ENCODE data around the gene LCN2. TPM values are rescaled to one million over a fixed set of nuclear protein-coding genes. Genes with fewer than 3 reads are reported as not detected.

LCN2 gene
- total RNA-seq, 1 experiment from 2014 or later = 1.3 TPM

- H3K4me1 Mint-ChIP-seq = peaks cover 38% of the 10 kb centered on the region
- H3K9me3 Mint-ChIP-seq = no peaks in the 10 kb centered on the region
- H3K27ac Mint-ChIP-seq = peak overlapping the region; percentile 76
- POLR2A ChIA-PET = no interaction called here
- CTCF ChIA-PET = interaction anchor here (0.6 to 1.6 kb wide), 7 partner anchors 12 to 161 kb away, joined by 3 to 12 read pairs (median 5); no protein-coding TSS in a partner anchor
- no peak overlapping the region for H3K4me3 Mint-ChIP-seq
- no peaks in the 10 kb centered on the region for H3K27me3 Mint-ChIP-seq (ENCODE audit: low read depth)
- DNase-seq (ENCODE audit: low spot score) (no peak), ATAC-seq (no peak)
- H3K36me3 Mint-ChIP-seq = peaks cover 51% of the 10 kb centered on the region
- peak; percentile 93 for TF ChIP-seq GABPB1 (CRISPR knock-in tag; IDR thresholded peaks at IDR 0.05)
- TF ChIP-seq, protein P1, sequence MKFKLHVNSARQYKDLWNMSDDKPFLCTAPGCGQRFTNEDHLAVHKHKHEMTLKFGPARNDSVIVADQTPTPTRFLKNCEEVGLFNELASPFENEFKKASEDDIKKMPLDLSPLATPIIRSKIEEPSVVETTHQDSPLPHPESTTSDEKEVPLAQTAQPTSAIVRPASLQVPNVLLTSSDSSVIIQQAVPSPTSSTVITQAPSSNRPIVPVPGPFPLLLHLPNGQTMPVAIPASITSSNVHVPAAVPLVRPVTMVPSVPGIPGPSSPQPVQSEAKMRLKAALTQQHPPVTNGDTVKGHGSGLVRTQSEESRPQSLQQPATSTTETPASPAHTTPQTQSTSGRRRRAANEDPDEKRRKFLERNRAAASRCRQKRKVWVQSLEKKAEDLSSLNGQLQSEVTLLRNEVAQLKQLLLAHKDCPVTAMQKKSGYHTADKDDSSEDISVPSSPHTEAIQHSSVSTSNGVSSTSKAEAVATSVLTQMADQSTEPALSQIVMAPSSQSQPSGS (CRISPR knock-in tag; IDR thresholded peaks at IDR 0.05; ENCODE audit: borderline replicate concordance, low read depth) = no peak
Observed at GRCh38 chr9:128102861-128103588, 46.2 kb upstream of the LCN2 start.

GRCh38 chr9:128103589-128103962 is 45.7 kb upstream of the LCN2 start:
- CTCF ChIA-PET = interaction anchor here (0.6 to 5.8 kb wide), 7 partner anchors 12 to 162 kb away, joined by 3 to 57 read pairs (median 6); no protein-coding TSS in a partner anchor
- TF ChIP-seq HMGXB4 (CRISPR knock-in tag; IDR thresholded peaks at IDR 0.05) = no peak
- 0 out of 2 replicates have a peak, but pooled peaks have one; percentile 19 for TF ChIP-seq CTCF (IDR thresholded peaks at IDR 0.05)
- peak; percentile 54; the same call in 1 of the 2 replicates for TF ChIP-seq ZNF423 (CRISPR knock-in tag; IDR thresholded peaks at IDR 0.05)
- POLR2A ChIA-PET = no interaction called here
- Mint-ChIP-seq H3K27ac (peak overlapping the region; percentile 76; the same call in 1 of the 2 replicates), H3K9me3 (no peaks in the 10 kb centered on the region), H3K4me3 (no peak overlapping the region), H3K36me3 (peaks cover 51% of the 10 kb centered on the region), H3K4me1 (peaks cover 35% of the 10 kb centered on the region), H3K27me3 (ENCODE audit: low read depth) (no peaks in the 10 kb centered on the region)
- ATAC-seq (peak; percentile 34), DNase-seq (ENCODE audit: low spot score) (no peak)

DNA sequence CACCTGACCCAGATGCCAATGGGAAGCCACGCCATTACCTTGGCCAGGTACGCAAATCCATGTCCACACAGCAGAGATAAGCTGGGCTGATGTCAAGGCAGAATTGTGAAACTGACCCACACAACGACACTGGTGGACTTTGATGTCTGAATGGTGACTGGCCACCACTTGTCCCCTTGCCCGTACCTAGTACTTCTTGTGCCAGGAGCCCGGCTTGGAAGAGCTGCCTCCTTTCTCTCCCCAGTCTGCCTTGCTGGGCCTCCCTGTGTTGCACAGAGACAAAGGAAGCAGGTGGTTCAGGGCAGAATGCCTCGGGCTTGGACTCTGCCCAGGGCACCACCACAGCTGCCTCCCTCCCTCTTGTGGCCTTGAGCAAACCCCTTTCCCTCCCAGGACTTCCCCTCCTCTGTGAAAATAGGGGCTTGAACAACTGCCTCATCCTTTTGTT is 45.1 kb upstream of the LCN2 start:
- no peak for ATAC-seq
- H3K9me3 Mint-ChIP-seq = no peaks in the 10 kb centered on the region
- TF ChIP-seq ZNF121 (CRISPR knock-in tag; IDR thresholded peaks at IDR 0.05) (no peak), NR1H2 (CRISPR knock-in tag; IDR thresholded peaks at IDR 0.05) (no peak), MXD4 (CRISPR knock-in tag; IDR thresholded peaks at IDR 0.05; ENCODE audit: borderline replicate concordance) (no peak), JAZF1 (CRISPR knock-in tag; IDR thresholded peaks at IDR 0.05) (no peak), RORB (CRISPR knock-in tag; IDR thresholded peaks at IDR 0.05) (no peak), ZNF317 (CRISPR knock-in tag; IDR thresholded peaks at IDR 0.05; ENCODE audit: borderline replicate concordance, low read depth) (no peak), GABPB1 (CRISPR knock-in tag; IDR thresholded peaks at IDR 0.05) (no peak), E2F1 (CRISPR knock-in tag; IDR thresholded peaks at IDR 0.05) (no peak), ATF3 (CRISPR knock-in tag; conservative IDR thresholded peaks at IDR 0.05) (no peak)
- TF ChIP-seq, protein P2, sequence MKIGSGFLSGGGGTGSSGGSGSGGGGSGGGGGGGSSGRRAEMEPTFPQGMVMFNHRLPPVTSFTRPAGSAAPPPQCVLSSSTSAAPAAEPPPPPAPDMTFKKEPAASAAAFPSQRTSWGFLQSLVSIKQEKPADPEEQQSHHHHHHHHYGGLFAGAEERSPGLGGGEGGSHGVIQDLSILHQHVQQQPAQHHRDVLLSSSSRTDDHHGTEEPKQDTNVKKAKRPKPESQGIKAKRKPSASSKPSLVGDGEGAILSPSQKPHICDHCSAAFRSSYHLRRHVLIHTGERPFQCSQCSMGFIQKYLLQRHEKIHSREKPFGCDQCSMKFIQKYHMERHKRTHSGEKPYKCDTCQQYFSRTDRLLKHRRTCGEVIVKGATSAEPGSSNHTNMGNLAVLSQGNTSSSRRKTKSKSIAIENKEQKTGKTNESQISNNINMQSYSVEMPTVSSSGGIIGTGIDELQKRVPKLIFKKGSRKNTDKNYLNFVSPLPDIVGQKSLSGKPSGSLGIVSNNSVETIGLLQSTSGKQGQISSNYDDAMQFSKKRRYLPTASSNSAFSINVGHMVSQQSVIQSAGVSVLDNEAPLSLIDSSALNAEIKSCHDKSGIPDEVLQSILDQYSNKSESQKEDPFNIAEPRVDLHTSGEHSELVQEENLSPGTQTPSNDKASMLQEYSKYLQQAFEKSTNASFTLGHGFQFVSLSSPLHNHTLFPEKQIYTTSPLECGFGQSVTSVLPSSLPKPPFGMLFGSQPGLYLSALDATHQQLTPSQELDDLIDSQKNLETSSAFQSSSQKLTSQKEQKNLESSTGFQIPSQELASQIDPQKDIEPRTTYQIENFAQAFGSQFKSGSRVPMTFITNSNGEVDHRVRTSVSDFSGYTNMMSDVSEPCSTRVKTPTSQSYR (CRISPR knock-in tag; IDR thresholded peaks at IDR 0.05) = no peak
- TF ChIP-seq, protein P3, sequence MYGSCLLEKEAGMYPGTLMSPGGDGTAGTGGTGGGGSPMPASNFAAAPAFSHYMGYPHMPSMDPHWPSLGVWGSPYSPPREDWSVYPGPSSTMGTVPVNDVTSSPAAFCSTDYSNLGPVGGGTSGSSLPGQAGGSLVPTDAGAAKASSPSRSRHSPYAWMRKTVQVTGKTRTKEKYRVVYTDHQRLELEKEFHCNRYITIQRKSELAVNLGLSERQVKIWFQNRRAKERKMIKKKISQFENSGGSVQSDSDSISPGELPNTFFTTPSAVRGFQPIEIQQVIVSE (CRISPR knock-in tag; IDR thresholded peaks at IDR 0.05; ENCODE audit: borderline replicate concordance) = no peak
- TF ChIP-seq, protein P4, sequence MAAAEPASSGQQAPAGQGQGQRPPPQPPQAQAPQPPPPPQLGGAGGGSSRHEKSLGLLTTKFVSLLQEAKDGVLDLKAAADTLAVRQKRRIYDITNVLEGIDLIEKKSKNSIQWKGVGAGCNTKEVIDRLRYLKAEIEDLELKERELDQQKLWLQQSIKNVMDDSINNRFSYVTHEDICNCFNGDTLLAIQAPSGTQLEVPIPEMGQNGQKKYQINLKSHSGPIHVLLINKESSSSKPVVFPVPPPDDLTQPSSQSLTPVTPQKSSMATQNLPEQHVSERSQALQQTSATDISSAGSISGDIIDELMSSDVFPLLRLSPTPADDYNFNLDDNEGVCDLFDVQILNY (CRISPR knock-in tag; IDR thresholded peaks at IDR 0.05) = no peak

More for the DNA sequence above, 45.1 kb upstream of the LCN2 start:
- H3K36me3 Mint-ChIP-seq = peaks cover 51% of the 10 kb centered on the region
- peaks cover 33% of the 10 kb centered on the region for H3K4me1 Mint-ChIP-seq
- no peak overlapping the region for H3K27ac Mint-ChIP-seq
- no peaks in the 10 kb centered on the region for H3K27me3 Mint-ChIP-seq (ENCODE audit: low read depth)
- DNase-seq (ENCODE audit: low spot score) = no peak
- no peak overlapping the region for H3K4me3 Mint-ChIP-seq
- ChIA-PET POLR2A (no interaction called here), CTCF (interaction anchor here (1.3 to 5.8 kb wide), 3 partner anchors 13 to 21 kb away, joined by 3 to 57 read pairs (median 6); no protein-coding TSS in a partner anchor)

Measured in WTC11 (cell line).